AG10803 (cell line): Measurements from ENCODE around the gene EBI3.

Experiments
- DNase-seq: peaks from one replicate; pipeline ENCODE4 v3.0.0; 2010; ENCODE audit warnings: low read depth
- H3K4me3 ChIP-seq: 2 replicates; pipeline ENCODE4 v1.5.1; 2011; ENCODE audit warnings: mild to moderate bottlenecking, low read length, control low read depth
- CTCF ChIP-seq: conservative IDR thresholded peaks from 2 replicates; pipeline ENCODE4 v1.5.1; 2011; ENCODE audit warnings: mild to moderate bottlenecking, low read length, control low read depth, inconsistent platforms

The EBI3 gene

DNA sequence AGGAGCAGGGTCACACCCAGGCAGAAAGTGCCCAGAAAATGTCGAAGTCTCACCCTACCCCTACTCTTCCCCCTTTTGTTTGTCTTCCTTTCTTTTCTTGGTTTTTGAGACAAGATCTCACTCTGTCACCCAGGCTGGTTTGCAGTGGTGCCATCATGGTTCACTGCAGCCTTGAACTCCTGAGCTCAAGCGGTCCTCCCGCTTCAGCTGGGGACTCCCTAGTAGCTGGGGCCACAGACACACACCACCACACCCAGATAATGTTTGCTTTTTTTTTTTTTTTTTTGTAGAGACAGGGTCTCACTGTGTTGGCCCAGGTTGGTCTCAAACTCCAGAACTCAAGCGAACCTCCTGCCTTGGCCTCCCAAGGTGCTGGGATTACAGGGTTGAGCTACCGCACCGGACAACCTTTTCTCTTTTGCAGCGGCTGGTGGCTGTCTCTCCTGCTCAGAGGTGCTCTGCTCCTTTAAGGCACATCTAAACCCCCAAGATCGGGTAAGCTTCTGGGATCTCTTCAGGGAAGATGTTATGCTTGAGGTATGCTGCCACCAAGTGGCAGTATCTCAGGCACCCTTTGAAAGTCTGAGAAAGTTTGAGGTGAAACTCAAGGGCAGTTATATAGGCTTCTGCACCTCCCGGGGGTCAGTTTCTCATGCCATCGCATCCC is 22.4 kb upstream of the EBI3 start:
- H3K4me3 ChIP-seq: no peak overlapping the region
- peak; percentile 41 for TF ChIP-seq CTCF
- DNase-seq: peak; percentile 38

- H3K4me3 ChIP-seq: no peak overlapping the region
- no peak for DNase-seq
- peak; percentile 54 for TF ChIP-seq CTCF
Measured at GRCh38 chr19:4208385-4209094, 20.8 kb upstream of the EBI3 start.

DNA sequence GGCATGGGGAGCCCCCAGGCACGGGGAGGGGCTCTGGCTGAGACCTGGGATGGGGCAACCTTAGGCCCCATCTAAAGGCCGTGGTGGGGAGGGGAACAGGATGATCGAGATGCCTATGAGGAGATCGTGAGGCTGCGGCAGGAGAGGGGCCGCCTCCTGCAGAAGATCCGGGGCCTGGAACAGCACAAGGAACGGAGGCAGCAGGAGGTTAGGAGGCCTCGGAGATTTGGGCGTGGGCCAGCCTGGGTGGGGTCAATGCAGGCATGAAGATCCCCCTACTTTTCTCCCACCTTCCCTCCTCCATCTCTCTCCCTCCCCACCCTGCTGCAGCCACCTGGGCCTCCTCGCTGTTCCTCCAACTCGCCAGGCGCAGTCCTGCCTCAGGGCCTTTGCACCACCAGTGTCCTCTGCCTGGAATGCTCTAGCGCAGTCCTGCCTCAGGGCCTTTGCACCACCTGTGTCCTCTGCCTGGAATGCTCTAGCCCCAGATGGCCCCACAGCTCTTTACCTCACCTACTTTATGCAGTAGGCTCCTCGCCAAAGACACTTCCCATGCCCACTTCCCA is 19.1 kb upstream of the EBI3 start:
- no peak for DNase-seq
- no peak for TF ChIP-seq CTCF
- H3K4me3 ChIP-seq: no peak overlapping the region

DNA sequence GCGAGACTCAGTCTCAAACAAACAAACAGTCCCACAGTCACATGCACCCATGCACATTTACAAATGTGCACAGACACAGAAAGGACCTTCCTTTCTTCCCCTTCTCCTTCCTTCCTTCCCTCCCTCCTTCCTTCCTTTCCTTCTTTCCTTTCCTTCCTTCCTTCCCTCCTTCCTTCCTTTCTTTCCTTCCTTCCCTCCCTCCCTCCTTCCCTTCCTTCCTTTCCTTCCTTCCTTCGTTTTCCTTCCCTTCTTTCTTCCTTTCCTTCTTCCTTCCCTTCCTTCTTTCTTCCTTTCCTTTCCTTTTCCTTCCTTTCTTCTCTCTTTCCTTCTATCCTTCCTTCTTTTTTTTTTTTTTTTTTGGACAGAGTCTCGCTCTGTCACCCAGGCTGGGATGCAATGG is 16.2 kb upstream of the EBI3 start:
- DNase-seq: no peak
- TF ChIP-seq CTCF: no peak
- no peak overlapping the region for H3K4me3 ChIP-seq

DNA sequence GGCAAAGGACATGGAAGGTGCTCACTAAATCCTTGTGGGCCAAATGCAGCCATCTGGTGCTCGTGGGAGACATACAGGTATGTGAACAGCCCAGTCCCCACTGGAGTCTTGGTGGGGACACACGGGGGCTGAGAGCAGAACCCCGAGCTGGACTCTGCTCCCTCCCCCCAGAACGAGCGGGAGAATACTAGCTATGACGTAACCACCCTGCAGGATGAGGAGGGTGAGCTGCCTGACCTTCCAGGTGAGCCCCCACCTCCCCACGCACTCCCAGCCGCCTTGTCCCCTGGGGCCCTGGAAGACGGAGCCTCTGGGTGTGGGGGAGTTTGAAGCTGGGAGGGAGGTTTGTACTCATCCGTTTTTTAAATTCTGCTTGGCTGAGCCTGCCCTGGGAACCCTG is 13.5 kb upstream of the EBI3 start:
- DNase-seq: no peak
- TF ChIP-seq CTCF: no peak

GRCh38 chr19:4216846-4217245 is 12.5 kb upstream of the EBI3 start:
- H3K4me3 ChIP-seq: no peak overlapping the region
- no peak for TF ChIP-seq CTCF
- DNase-seq: no peak

More for the DNA sequence above, 13.5 kb upstream of the EBI3 start:
- no peak overlapping the region for H3K4me3 ChIP-seq
